NB4 (cell line): ENCODE measurements around the gene TEX14.

Experiments
- CTCF ChIP-seq: IDR thresholded peaks from one replicate; pipeline ENCODE4 v1.5.1; 2012; ENCODE audit warnings: low read depth, low read length
- MAX ChIP-seq: IDR thresholded peaks from 2 replicates; pipeline ENCODE4 v1.6.1; 2011; ENCODE audit warnings: low read depth, low read length
- MYC ChIP-seq: IDR thresholded peaks from 2 replicates; pipeline ENCODE4 v1.6.1; 2011; ENCODE audit warnings: low read depth, low read length

GRCh38 chr17:58734811-58735210 lies 43.0 kb upstream of the TEX14 start:
- no peak for TF ChIP-seq MYC
- TF ChIP-seq CTCF, result no peak
- TF ChIP-seq MAX, result no peak
